ENCODE results near the gene ARL5A.

- no peak for TF ChIP-seq REST (IDR thresholded peaks at IDR 0.05; ENCODE audit: insufficient read depth in 1 of 2, low read depth in 2 of 2, low read length in 2 of 2)
- no peak for TF ChIP-seq POLR2AphosphoS5 (IDR thresholded peaks at IDR 0.05; ENCODE audit: low read depth, low read length)
- TF ChIP-seq SIN3A (IDR thresholded peaks at IDR 0.05; ENCODE audit: borderline replicate concordance, insufficient read depth, low read length) = no peak
These were observed 71.4 kb downstream of the ARL5A start for GRCh38 chr2:151756820-151757219.

All from PFSK-1 (cell line).